GM06990 (cell line): Measurements from ENCODE around the gene PLA2R1.
A peak's percentile ranks its signal among the peaks of the same experiment; 100 is the strongest.

ENCODE experiments used
- DNase-seq: peaks from one replicate; pipeline ENCODE4 v3.0.0-alpha.2; 2011; ENCODE audit not compliant: insufficient read length; ENCODE audit errors: extremely low read depth
- H3K27me3 ChIP-seq: replicated peaks from 2 replicates; pipeline ENCODE4 v1.6.0; 2011; ENCODE audit warnings: low read length; ENCODE audit not compliant: control insufficient read depth, insufficient read depth
- H3K36me3 ChIP-seq: 2 replicates; pipeline ENCODE4 v1.5.1; 2011; ENCODE audit warnings: low read length; ENCODE audit not compliant: control insufficient read depth, insufficient read depth
- H3K4me3 ChIP-seq: replicated peaks from 2 replicates; pipeline ENCODE4 v1.5.1; 2011; ENCODE audit warnings: low read depth, mild to moderate bottlenecking, control low read depth, low read length
- TF ChIP-seq, protein P1 (sequence below): IDR thresholded peaks from 2 replicates; pipeline ENCODE4 v1.5.1; 2011; ENCODE audit warnings: low read length, control low read depth, mild to moderate bottlenecking, inconsistent platforms; ENCODE audit not compliant: insufficient read depth, poor library complexity, severe bottlenecking

The PLA2R1 gene

DNA sequence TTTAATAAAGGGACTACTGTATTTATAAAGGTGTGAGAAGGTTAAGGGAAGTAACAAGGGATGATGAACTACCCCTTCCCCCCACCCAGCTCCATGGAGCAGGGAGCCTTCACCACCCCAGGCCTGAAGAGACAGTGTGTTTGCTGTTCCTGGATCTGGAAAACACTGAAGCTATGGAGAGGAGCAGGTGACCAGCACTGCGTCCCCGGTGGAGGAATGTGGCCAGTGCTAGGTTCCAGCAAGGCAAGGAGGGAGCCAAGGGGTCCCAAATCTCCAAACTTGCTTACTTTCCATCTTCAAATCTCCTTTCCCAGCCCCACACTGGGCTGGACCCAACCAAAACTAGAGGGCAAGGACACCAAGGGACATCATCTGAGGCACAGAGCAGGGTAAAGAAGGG, 135.7 kb downstream of the PLA2R1 start:
- DNase-seq = no peak
- Histone ChIP-seq H3K27me3 (no peaks in the 10 kb centered on the region), H3K36me3 (no peaks in the 10 kb centered on the region), H3K4me3 (no peak overlapping the region)
- TF ChIP-seq, protein P1, sequence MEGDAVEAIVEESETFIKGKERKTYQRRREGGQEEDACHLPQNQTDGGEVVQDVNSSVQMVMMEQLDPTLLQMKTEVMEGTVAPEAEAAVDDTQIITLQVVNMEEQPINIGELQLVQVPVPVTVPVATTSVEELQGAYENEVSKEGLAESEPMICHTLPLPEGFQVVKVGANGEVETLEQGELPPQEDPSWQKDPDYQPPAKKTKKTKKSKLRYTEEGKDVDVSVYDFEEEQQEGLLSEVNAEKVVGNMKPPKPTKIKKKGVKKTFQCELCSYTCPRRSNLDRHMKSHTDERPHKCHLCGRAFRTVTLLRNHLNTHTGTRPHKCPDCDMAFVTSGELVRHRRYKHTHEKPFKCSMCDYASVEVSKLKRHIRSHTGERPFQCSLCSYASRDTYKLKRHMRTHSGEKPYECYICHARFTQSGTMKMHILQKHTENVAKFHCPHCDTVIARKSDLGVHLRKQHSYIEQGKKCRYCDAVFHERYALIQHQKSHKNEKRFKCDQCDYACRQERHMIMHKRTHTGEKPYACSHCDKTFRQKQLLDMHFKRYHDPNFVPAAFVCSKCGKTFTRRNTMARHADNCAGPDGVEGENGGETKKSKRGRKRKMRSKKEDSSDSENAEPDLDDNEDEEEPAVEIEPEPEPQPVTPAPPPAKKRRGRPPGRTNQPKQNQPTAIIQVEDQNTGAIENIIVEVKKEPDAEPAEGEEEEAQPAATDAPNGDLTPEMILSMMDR = no peak

DNA sequence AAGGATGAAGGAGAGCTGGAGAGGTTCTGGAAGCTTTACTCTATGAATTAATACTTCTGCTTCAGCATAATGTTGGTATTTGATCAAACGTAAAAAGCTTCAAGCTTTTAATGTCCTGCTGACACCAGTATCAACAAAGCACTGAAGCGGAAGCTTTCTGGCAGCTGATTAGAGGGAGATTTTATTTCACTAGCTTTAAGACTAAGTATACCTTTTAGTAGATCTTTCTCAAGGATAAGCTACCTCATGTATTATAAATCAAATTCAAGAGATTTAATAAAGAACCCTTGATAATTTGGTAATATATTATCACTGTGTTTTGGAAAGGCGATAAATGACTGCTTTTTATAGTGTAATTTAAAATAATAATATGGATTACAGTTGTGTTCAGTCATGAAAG, 136.4 kb downstream of the PLA2R1 start:
- Histone ChIP-seq H3K4me3 (no peak overlapping the region), H3K36me3 (no peaks in the 10 kb centered on the region), H3K27me3 (no peaks in the 10 kb centered on the region)
- TF ChIP-seq, protein P1 = no peak
- no peak for DNase-seq

DNA sequence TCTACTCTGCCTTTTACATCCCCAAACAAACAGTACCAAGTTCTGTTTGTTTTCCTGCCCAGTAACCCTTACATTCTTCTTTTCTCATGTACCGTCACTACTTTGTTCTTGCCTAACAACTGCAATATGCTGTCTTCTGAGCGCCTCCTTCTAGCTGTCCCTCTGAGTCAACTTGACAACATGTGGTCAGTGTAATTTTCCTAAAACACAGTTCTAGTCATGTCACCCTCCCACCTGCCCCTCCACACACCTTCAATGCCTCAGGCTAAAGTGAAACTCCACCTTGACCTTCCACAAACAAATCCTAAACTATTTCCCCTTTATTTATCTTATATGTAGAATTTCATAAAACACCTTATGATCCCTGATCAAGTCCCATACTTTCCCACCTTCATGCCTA, 139.9 kb downstream of the PLA2R1 start:
- no peak for DNase-seq
- TF ChIP-seq, protein P1 = no peak

DNA sequence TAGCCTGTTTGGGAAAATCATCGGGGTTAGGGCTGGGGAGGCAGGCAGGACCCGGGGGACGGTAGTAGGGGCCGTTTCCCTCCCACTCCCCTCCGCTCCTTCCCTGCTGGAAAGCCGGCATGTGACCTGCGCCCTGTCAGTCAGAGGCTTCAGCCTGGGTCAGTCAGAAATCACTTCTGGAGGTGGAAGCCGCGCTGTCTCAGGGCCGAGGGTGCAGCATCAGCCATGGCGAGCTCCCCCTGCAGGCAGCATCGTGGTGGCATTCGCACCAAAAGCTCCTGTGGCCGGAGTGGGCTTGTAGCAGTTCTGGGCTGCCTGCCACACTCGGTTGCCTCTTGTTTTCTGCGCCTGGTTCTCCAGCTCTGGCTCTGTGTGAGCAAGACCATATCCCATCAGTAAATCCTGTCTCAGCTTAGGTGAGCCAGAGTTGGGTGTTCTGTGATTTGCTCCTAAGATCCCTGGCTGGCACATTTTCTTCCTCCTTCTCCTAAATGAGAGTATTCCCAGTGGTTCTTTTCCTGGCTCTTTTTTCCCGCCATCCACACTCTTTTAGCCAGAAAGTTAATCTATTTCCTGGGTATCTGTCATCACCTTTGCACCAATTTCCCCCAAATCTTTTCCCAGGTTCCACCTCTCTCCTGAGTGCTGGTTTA, 140.5 kb downstream of the PLA2R1 start:
- TF ChIP-seq, protein P1 = peak; percentile 98
- Histone ChIP-seq H3K36me3 (no peaks in the 10 kb centered on the region), H3K27me3 (no peaks in the 10 kb centered on the region), H3K4me3 (peak overlapping the region; percentile 25)
- DNase-seq = peak; percentile 79

More for the DNA sequence above, 139.9 kb downstream of the PLA2R1 start:
- Histone ChIP-seq H3K27me3 (no peaks in the 10 kb centered on the region), H3K4me3 (no peak overlapping the region), H3K36me3 (no peaks in the 10 kb centered on the region)

DNA sequence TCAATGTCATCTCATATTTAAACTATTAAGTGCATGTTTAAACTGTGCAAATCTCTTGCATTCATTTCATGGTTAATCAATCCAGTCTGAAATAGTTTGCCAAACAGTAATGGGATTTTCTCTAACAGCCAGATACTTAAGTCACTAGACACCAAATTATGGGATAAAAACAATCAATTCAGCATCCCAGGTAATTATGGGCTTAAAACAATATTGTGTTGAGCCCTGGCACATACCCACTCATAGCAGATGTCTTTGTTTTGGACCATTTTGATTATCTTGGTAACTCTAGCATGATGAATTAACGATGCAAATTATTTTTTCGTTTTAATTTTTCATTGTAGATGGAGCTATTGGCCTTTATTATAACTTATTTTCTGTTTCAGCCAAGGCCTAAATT, 145.9 kb downstream of the PLA2R1 start:
- no peaks in the 10 kb centered on the region for H3K36me3 ChIP-seq
- H3K27me3 ChIP-seq = no peaks in the 10 kb centered on the region
- TF ChIP-seq, protein P1 = no peak
- no peak for DNase-seq
- no peak overlapping the region for H3K4me3 ChIP-seq

DNA sequence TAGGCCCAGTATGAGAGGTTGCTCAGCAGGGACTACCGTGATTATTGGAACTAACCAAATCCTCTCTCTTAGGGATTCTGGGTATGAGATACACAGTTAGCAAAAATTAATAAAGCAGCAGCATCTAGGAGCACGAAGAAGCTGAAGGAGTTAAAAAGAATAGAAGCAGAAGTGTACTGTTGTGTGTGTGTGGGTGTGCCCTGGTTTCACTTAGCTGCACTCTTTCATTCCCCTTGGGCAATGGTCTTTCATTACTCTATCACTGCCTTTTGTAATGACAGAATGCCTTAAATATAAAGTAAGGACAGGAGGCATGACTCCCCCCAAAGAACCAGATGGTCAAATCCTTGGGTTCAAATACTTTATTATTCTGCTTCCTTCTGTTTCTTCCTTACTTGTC, 148.5 kb downstream of the PLA2R1 start:
- TF ChIP-seq, protein P1 = no peak
- no peaks in the 10 kb centered on the region for H3K27me3 ChIP-seq
- no peak for DNase-seq

More for the DNA sequence above, 148.5 kb downstream of the PLA2R1 start:
- Histone ChIP-seq H3K36me3 (no peaks in the 10 kb centered on the region), H3K4me3 (no peak overlapping the region)
